ENCODE measurements around the gene CBFA2T3.

CBFA2T3 gene

DNA sequence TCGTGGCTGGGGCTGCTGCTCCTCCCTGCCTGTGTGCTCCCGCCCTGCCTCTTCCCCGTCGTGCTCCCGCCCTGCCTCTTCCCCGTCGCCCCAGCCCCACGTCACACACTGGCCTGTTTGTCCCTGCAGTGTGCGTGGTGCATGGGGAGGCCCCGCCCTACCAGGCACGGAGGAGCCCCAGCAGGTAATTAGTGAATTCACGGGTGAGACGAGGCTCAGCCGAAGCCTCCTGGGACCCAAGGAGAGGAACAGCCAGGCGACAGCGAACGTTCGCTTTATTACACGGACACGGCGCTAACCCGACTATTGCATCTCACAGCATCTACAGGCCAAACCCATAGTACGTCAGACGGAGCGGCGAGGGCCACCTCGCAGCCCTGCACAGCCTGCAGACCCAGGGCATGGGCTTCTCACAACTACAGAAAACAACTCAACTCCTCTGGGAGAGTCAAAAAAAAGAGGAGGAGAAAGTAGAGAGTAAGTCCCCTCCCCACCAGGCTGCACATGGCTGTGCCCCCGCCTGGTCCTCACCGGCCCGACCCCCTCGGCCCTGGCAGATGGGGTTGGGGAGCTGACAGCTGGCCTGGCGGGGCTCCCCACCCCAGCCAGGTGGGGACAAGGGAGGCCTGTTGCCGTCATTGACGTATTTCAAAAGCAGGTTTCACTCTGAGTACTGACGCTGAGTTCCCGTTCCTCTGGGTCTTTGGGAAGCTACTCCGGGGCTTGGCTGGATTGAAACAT is 106.2 kb downstream of the CBFA2T3 start:
- no peak for DNase-seq

DNA sequence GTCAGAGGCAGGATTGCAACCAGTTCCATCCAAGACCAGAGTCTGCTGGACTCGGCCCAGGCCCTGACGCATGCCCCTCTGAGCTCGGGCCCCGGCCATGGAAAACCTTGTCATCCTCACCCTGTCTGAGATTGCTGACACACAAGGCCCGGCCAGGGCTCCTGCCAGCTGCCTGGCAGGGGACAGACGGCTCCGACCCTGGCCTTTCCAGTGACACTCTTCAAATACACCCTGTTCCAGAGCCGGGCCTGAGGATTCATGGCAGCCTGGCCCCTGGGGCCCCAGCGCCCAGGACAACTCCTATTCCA is 107.4 kb downstream of the CBFA2T3 start:
- no peak for DNase-seq

DNA sequence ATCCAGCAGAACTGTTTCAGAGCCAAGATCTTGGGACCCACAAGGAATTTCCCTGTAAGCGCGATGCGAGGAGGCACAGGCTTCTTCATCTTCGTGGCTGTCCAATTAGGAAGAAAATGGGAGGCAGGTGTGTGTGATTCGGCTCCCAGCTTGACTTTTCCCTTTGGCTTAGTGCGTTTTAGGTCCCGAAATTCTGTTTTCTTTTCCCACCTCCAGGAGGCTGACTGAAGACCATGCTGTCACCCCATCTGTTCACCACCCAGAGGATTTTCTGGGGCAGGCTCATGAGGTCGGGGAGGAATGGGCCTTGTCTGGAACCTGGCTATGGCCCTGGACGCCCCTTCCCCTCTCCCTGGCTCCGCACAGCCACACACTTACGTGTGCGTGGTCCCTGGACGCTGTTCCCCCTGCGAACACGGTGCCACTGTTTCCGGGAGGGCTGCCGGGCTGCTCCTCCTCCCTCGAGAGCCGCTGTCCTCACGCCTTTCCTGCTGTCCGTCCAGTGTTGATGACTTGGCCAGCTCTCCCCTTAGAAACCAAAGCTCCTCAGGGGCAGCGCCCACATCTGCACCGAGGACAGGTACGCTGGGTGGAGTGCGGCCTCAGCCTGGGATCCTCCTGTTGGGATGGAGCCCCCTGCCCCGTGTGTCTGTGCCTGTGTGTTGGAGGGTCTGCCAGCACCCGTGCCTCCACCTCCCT is 107.9 kb downstream of the CBFA2T3 start:
- no peak for DNase-seq

DNA sequence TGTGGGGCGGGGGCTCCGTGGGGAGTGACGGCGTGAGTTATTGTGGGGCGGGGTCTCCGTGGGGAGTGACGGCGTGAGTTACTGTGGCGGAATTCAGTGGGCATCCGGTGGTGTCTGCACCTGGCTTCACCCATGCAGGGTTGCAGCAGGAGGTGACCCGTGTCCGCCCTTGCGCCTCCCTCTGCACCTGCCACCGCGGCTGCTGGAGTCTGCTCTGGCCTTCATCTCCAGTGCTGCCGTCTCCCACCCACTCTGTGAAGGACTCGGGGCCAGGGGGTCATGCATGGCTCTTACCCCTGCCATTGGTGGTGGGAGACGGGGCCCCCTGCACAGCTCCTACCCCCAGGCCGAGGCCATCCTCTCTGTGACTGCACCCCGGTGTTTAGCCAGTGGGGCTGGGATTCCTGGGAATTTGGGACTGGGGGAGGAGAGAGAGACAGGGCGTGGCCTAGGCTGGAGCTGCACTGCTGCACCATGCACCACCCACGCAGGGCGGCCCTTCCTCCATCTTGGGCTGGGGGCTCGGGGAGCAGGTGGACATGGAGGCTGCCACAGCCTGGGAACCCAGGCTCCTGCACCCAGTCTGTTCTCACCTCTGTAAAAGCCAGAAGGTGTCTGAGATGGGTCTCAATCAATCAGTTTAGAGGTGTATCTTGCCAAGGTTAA is 109.3 kb downstream of the CBFA2T3 start:
- DNase-seq: no peak

DNA sequence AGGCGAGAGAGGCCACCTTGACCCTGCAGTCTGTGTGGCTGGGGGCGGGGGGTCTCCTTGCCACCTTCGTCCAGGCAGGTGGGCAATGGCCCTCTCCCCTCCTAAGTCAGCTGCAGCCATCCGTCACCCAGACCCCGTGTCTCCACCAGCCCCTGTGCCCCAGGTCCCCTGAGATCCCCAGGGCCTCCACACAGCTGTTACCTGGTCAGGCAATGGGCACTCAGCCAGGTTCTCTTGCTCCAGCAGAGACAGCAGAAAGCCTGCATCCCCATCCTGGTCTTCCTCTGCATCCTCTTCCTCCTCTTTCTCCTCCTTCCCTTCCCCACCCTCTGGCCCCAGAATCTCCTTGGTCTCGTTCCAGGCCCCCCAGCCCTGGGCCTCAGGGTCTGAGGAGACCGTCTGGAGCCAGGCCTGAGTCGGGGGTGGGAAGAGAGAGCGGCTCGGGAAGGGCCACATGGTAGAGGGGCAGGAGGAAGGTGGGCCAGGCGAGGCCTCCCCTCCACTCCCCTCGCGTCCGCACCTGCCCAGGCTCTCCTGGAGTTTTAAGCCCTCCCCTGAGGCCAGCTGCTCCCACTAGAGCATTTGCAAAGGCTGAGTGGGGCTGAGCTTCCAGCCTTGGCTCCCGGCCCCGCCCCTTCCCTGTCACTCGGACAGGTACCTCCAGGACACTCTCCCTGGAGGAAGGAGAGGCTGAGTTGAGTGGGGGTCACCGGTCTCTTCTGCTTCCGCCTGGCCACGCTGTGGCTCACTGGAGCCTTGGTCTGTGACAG is 110.7 kb downstream of the CBFA2T3 start, which contains the start of gene PABPN1L:
Gene PABPN1L, minus strand, starts transcription at position 510 of the 770 bp plus-strand sequence. Its CDS starts 54 bp downstream, at position 456.
- no peak for DNase-seq

DNA sequence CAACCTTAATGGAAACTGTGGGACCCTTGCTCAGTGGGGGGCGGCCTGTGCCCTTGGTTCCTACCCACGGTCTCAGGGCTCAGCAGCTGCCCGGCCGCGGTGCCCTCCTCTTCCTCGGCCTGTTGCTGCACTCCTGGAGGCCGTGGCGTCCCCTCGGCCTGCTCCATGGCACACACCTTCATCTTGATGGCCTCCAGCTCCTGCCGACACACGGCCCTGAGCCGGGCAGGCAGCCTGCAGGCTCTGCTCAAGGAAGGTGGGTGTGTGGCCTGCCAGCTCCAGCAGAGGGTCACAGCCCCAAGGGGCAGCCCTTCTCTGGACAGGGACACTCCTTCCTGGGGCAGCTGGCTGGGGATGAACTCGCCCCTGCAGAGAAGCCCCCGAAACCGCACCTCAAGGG is 111.3 kb downstream of the CBFA2T3 start:
- DNase-seq: no peak

DNA sequence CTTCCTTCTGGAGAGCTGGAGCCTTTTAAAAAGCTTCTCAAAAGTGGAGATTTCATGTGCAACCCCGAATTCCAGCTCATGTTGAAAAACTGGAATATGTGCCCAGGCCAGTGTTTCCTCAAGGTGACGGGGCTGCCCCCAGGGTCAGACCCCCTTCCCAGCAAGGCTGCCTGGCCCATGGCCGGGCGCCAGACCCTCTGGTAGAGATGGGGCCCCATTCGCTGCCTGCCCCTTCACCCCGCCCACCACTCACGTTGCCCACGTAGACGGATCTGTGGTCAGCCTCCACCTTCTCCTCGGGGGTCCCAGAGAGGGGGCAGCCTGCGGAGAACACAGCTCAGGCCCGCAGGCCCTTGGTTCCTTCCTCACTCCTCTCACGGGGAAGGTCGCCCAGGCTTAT is 111.7 kb downstream of the CBFA2T3 start:
- no peak for DNase-seq

DNA sequence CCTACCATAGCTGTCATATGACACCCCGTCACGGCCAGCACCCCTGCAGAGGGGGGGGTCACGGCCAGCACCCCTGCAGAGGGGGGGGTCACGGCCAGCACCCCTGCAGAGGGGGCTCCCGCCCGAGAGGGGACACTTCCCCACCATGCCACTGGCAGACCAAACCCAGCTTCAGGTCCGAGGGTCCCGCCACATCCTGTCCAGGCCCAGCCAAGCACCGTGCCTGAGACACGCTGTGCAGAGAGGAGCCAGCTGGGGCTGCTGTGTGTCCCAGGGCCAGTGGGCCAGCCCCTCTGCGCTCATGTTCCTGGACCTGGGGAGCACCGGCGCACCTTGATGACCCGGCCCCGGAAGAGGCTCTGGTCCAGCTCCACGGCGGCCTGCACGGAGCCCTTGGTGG is 112.5 kb downstream of the CBFA2T3 start:
- no peak for DNase-seq

DNA sequence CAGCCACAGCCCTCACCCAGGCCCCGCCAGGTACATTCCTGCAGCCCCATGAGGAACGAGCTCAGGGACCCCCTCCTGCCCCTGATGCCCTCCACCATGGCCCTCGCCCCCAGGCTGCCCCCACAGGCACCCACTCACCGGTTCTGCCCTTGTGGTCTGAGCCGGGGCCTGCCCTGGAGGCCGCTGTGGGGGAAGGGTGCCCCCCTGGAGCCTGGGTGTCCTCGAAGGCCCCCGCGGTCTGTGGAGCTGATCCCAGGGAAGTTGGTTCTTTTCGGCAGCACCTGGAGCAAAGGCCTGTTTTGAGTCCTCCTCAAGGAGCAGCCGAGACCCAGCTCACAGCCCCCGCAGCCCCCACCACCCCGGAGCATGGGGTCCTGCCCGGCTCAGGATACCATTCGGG is 112.9 kb downstream of the CBFA2T3 start:
- no peak for DNase-seq

DNA sequence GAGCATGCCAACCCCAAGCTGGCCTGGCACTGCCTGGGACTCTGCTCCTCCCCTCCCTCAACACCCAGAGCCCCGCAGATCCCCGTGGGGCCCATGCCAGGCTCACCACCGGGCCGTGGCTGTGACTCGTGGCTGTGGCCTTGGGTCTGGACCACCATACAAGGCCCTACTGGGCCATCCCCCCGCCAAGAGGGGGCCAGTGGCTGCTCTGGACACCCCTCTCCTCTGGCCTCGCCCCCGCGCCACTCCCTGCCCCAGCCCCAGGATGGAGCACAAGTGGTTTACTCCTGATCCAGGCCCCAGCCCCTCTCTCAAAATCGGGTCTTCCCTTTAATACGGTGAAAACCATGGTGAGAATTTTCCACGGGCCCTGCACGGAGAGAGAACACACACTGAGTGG is 113.6 kb downstream of the CBFA2T3 start:
- no peak for DNase-seq

DNA sequence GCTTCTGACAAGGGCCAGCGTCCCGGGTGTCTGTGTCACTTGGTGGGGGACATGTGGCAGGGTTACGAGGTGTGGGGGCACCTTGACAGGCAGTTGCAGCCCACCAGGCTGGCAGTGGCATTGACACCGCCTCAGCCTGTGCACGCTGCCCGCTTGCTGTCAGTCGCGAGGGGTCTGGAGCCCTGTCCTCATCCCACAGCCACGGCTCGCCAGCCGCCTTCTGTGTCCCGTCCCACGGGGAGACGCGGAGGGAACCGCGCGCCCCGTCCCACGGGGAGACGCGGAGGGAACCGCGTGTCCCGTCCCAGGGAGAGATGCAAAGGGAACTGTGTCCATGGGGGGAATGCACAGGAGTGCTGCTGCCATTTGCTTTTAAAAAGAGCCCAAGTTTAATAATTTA is 114.0 kb downstream of the CBFA2T3 start:
- no peak for DNase-seq

DNA sequence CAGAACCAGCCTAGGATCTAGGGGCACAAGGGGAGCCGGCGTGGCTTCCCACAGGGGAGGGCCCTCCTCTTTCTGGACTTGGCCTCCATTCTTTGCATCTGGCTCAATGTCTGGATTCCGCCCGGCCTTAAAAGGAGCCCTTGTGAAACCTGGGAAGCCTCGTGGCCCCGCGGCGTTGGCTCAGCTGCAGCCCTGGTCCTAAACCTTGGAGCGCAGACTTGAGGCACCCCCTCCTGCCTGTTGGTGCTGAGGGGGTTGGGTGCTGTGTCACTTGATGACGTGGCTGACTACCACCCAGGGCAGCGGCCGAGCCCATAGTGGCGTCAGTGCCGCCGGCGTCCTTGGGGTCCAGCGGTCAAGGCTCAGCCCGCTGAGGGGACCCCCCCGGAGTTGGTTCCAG is 115.6 kb downstream of the CBFA2T3 start:
- no peak for DNase-seq

DNA sequence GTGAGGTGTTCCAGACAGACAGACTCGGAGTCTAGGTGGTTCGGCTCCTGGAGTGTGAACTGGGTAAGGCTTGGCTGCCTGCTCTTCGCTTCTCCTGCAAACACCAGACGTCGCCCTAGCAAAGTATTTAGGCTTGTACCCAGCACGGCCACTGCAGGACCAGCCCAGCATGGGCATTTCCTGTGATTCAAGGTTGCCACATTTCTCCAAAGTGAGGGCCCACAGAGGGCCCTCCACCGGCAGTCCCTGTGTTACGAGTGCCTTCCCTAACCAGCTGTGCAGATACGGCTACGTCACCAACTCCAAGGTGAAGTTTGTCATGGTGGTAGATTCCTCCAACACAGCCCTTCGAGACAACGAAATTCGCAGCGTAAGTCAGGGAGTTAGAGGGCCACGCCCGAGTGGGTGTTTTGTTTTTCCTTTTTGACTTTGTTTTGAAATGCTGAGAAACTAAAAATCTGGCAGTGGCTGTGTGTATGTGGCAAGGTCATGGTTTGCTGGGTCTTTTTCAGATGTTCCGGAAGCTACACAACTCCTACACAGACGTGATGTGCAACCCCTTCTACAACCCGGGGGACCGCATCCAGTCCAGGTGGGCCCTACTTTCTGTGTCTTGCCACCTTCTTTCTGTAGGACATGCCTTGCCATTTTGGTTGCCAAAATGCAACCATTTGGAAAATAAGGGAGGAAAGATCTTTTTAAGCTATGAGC is 117.5 kb downstream of the CBFA2T3 start:
- DNase-seq: no peak

DNA sequence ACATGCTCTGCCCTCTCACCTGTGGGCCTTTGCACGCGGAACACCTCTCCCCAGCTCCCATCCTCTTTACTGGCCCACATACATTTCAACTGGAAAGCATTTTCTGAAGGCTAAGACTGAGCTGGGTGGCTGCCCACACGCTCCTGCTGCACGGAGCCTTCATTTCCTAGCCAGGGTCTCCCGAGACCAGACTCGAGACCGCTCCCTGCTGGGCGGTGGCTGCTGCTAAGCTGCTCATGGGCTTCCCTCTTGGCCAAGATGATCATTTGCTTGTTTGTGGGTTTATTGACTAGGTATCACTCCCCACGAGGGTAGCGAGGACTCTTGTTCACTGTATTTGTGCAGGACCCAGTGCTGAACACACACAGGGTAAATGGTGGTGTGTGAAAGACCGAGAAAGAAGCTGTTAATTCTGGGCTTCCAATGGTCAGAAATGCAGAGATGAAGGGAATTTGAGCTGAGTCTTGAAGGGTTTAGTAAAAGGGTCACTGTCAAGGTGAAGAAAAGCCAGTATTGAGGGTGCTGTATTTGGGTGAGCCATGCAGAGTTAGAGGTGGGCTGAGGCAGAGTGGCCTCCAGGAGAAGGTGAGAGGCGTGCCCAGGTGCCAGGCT is 119.2 kb downstream of the CBFA2T3 start:
- peak; percentile 78 for DNase-seq

DNA sequence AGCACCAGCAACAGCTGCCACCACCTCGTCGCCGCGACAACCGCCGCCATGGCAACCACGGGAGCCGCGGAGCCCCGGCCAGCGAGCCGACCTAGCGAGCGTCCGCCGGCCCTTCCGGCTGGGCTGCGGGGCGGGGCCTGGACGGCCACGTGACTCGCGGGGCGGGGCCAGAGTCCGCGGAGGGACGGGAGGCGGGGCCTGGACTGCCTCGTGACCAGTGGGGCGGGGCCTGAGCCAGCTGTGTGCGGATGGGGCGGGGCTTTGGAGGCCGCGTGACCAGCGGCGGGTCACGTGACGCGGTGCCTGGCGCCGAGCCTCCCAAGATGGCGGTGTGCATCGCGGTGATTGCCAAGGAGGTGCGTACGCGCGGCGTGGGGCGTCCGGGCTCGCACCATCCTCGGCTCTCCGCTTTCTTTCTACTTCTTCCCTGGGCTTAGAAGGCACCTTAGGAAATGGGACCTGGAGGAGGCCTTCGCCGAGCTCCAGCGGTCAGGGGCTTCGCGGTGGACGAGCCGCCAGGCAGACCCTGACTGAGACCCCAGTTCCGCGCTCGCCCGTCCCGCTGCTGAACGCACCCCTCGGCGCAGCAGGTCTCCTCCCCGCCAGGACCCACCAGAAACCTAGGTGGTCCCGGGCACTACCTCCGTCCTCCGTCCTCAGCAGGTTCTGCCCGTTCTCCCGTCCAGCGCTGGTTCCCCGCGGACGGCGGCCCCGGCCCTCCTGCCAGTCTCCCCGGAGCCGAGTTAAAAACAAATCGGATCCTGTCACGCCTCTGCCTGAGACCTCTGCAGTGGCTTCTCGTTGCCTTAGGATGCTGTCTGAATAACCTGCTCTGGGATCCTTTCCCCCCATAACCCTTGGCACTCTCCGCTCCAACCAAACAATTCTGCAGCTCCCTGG is 119.9 kb downstream of the CBFA2T3 start, which contains the start of the genes GALNS and TRAPPC2L:
Gene GALNS, minus strand, starts transcription at position 120 of the 900 bp plus-strand sequence. Its CDS starts 70 bp downstream, at position 50.
Gene TRAPPC2L, plus strand, starts transcription at position 300 of the 900 bp plus-strand sequence. Its CDS starts 24 bp downstream, at position 324.
- DNase-seq: peak; percentile 98

DNA sequence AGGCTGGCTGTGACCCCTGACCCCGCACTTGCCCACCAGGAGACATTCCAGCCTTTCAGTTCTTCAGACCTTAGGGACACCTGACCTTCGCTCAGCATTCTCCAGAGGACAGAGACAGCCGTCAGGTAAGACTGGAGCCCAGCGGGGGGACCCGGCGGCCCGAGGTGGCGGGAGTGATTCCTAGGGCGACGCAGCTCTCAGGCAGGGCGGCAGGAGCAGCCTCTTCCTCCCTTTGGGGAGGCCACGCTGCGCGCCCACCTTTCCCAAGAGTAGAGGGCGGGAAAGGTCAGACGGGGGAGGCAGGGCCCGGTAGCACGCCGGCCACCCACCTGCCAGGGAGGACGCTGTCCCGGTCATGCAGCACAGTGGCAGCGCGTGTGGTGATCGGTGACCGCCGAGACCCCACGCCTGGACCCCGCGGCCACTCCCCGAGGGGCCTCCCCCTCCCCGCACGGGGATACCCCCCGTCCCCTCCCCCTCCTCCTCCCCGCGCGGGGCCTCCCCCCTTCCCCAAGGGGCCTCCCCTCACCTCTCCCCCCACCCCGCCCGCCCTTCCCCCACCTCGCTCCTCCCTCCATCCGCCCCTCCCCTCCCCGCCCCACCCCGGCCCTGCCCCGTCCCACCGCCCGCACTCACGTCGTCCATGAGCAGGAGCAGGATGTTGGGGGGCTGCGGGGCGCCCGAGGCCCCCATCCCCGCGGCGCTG is 120.7 kb downstream of the CBFA2T3 start:
- DNase-seq: no peak

DNA sequence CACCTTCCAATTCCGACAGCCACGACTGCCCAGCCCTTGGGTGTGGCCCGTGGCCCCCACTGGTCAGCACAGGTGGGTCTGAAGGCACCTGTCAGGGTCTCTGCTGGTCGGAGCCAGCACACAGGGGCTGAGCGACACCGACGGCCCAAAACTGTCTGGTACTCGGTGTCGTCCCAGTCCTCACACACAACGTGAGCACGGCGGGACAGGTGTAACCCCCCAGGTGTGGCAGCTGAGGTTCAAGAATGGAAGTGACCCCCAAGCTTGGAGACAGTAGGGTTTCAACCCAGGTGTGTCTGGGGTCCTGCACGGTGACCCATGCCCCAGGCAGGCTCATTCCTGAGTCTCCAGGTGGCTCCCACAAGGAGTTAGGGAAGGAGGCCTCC is 121.3 kb downstream of the CBFA2T3 start:
- DNase-seq: no peak

DNA sequence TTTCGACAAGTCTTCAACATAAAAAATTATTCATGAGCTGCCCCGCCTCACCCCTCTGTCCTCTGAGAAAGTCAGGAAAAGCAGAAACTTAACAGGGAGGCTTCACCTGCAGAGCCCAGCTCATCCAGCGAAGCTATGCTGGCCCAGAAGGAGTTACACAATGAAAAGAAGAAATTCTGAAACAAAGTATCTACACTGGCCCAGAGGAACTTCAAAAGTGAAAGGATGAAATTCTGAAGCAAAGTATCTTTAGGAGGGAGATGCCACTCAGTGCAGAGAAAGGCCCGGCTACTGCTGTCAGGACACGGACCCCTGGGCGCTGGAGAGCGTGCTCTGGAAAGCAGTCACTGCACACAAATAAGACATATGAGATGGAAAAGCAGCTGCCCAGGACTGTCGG is 121.8 kb downstream of the CBFA2T3 start:
- DNase-seq: no peak

DNA sequence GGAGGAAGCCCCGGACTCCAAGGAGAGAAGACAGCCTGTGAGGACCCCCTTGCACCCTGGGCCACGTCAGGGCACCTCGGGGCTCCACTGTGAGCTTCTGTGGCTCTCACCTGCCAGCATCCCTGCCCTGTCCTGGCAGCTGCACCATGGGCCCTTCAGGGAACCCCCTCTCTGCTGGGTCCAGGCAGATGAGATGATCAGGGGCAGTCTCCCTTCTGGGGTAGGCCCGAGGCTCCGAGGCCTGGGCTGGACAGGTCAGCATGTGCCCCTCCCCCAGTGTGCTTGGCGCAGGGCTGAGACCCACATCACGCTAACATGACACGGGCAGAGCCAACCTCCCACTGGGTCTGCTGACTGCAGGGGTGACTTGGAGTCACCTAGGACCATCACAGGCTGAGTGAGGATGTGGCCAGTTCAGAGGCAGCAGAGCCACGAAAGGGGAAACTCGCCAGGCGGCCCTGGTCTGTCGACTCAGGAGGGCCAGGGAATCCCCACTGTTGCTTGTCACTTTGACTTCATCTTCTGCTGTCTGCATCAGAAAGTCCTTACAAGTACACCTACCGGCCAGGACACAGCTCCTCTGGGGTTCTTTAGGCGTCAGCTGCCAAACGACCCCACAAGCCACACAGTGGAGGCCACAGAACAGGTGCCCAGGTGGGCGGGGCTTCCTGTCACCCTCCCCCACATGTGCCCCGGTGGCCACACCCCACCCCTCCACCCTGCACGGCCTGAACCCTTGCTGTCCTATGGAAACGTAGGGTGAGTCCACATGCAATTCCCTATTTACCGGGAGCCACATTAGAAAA is 122.5 kb downstream of the CBFA2T3 start:
- DNase-seq: peak; percentile 31

All from CD4-positive, alpha-beta T cell treated with Interleukin-10 for 1 hour (primary cell).